HCT116 (cell line): ENCODE results near the gene HCN2. TPM values are rescaled to one million over a fixed set of nuclear protein-coding genes. Genes with fewer than 3 reads are reported as not detected.

Experiments
- ATAC-seq: fragments of 200-7000 bp; cut with Tn5 transposase; 2 replicates; pipeline ENCODE4 v1.9.1; 2020; ENCODE audit warnings: mild to moderate bottlenecking, moderate library complexity
- BruUV-seq: library from RNA; stranded (reverse); fragments of 400-500 nt; replicated peaks from 2 replicates; lab custom pipeline; 2021; lab: Mats Ljungman, UMichigan
- CTCF ChIA-PET: fragments of 300-600 bp; sonication (Branson Sonifier 250); formaldehyde crosslinking; loops from one replicate; lab custom pipeline; 2021; ENCODE audit warnings: antibody characterized with exemption; lab: Charles Lee
- POLR2A ChIA-PET: fragments of 300-600, 350-600 bp; sonication (Branson Sonifier 250); formaldehyde crosslinking; loops from one replicate; lab custom pipeline; 2021; ENCODE audit warnings: antibody characterized with exemption; lab: Charles Lee
- RAD21 ChIA-PET, 2 experiments: fragments of 300-600 bp; sonication (Branson Sonifier 250); formaldehyde crosslinking; loops; one replicate each; lab custom pipeline; 2023; ENCODE audit warnings: low total read pairs in 2 of 2; ENCODE audit not compliant: uncharacterized antibody in 2 of 2, unreplicated experiment in 2 of 2, low non-redundant PET in 1 of 2; lab: Charles Lee
- DNase-seq: peaks from one replicate; pipeline ENCODE4 v3.0.0-alpha.2; 2010; ENCODE audit warnings: low read depth, low spot score
- H2AFZ ChIP-seq: fragments of 200-600 bp; shearing (Covaris generic), sonication (generic); 2 replicates; pipeline ENCODE4 v1.6.1; 2017; ENCODE audit warnings: low read depth, mixed run types, mixed read lengths, antibody characterized with exemption, low read length; ENCODE audit not compliant: poor library complexity, severe bottlenecking
- H3K27ac ChIP-seq: 2 replicates; pipeline ENCODE4 v1.5.1; 2012; ENCODE audit warnings: low read depth, low read length
- H3K27me3 ChIP-seq: fragments of 200-600 bp; sonication (generic); 2 replicates; pipeline ENCODE4 v1.6.1; 2016; ENCODE audit warnings: mixed run types, low read length, mixed read lengths; ENCODE audit not compliant: insufficient read depth
- H3K36me3 ChIP-seq, 2 experiments: fragments of 200-500 bp in 1 of 2; fragments of 200-600 bp in 1 of 2; sonication (Bioruptor generic) in 1 of 2; sonication (generic) in 1 of 2; 2 replicates each; pipeline versions ENCODE4 v1.5.1 to v1.6.1; 2014 to 2016; ENCODE audit warnings: low read length in 2 of 2, inconsistent platforms in 1 of 2, mixed read lengths in 1 of 2, mixed run types in 1 of 2; ENCODE audit not compliant: insufficient read depth in 2 of 2, control insufficient read depth in 1 of 2
- H3K4me1 ChIP-seq, 2 experiments: fragments of 200-600 bp in 1 of 2; sonication (generic) in 1 of 2; 2 replicates each; pipeline versions ENCODE4 v1.5.1 to v1.6.1; 2012 to 2017; ENCODE audit warnings: low read length in 2 of 2, inconsistent platforms in 1 of 2, mild to moderate bottlenecking in 1 of 2, mixed read lengths in 1 of 2, mixed run types in 1 of 2, moderate library complexity in 1 of 2; ENCODE audit not compliant: insufficient read depth in 2 of 2, control insufficient read depth in 1 of 2
- H3K4me2 ChIP-seq: fragments of 200-600 bp; sonication (generic); 2 replicates; pipeline ENCODE4 v1.6.1; 2017; ENCODE audit warnings: mixed run types, low read length, mixed read lengths
- H3K4me3 ChIP-seq, 2 experiments: fragments of 200-600 bp in 1 of 2; sonication (generic) in 1 of 2; replicated peaks in 1 of 2; 2 replicates each; pipeline ENCODE4 v1.5.1; 2011 to 2016; ENCODE audit warnings: low read length in 2 of 2, control low read depth in 1 of 2, low read depth in 1 of 2, mild to moderate bottlenecking in 1 of 2, mixed read lengths in 1 of 2, mixed run types in 1 of 2
- H3K79me2 ChIP-seq: fragments of 200-600 bp; sonication (generic); 2 replicates; pipeline ENCODE4 v1.6.1; 2017; ENCODE audit warnings: mild to moderate bottlenecking, mixed run types, low read length, moderate library complexity, mixed read lengths; ENCODE audit not compliant: insufficient read depth
- H3K9ac ChIP-seq: fragments of 200-600 bp; sonication (generic); 2 replicates; pipeline ENCODE4 v1.6.1; 2016; ENCODE audit warnings: low read length, mixed read lengths
- H3K9me2 ChIP-seq: fragments of 200-600 bp; sonication (generic), shearing (Covaris generic); 2 replicates; pipeline ENCODE4 v1.6.1; 2017; ENCODE audit warnings: mixed run types, mild to moderate bottlenecking, moderate library complexity; ENCODE audit not compliant: insufficient read depth
- H3K9me3 ChIP-seq, 2 experiments: fragments of 200-500 bp in 1 of 2; fragments of 200-600 bp in 1 of 2; sonication (Bioruptor generic) in 1 of 2; sonication (generic) in 1 of 2; 2 replicates each; pipeline ENCODE4 v1.6.1; 2014 to 2017; ENCODE audit warnings: low read length in 2 of 2, mixed read lengths in 2 of 2, inconsistent platforms in 1 of 2, low read depth in 1 of 2, mild to moderate bottlenecking in 1 of 2, mixed run types in 1 of 2, moderate library complexity in 1 of 2; ENCODE audit not compliant: control insufficient read depth in 1 of 2, insufficient read depth in 1 of 2
- H4K20me1 ChIP-seq: fragments of 200-600 bp; sonication (generic), shearing (Covaris generic); 2 replicates; pipeline ENCODE4 v1.6.1; 2017; ENCODE audit warnings: mixed run types, mild to moderate bottlenecking, moderate library complexity; ENCODE audit not compliant: insufficient read depth
- EGR1 ChIP-seq: IDR thresholded peaks from 2 replicates; pipeline ENCODE4 v1.6.1; 2012; ENCODE audit warnings: low read depth
- ELF1 ChIP-seq: IDR thresholded peaks from 2 replicates; pipeline ENCODE4 v1.6.1; 2012; ENCODE audit warnings: low read depth, borderline replicate concordance
- EZH2 ChIP-seq: fragments of 200-600 bp; sonication (generic); IDR thresholded peaks from 2 replicates; pipeline ENCODE4 v1.6.1; 2017; ENCODE audit warnings: antibody characterized with exemption, mixed run types
- EZH2phosphoT487 ChIP-seq: fragments of 200-600 bp; IDR thresholded peaks from 2 replicates; pipeline ENCODE4 v1.6.1; 2018; ENCODE audit warnings: antibody characterized with exemption, borderline replicate concordance
- FOSL1 ChIP-seq: IDR thresholded peaks from 2 replicates; pipeline ENCODE4 v1.6.1; 2012; ENCODE audit warnings: low read depth
- JUND ChIP-seq: IDR thresholded peaks from 2 replicates; pipeline ENCODE4 v1.6.1; 2012
- POLR2A ChIP-seq: IDR thresholded peaks from 2 replicates; pipeline ENCODE4 v1.7.0; 2011; ENCODE audit warnings: borderline replicate concordance; ENCODE audit not compliant: insufficient read depth, insufficient read length; ENCODE audit errors: extremely low read depth
- POLR2AphosphoS5 ChIP-seq: IDR thresholded peaks from 2 replicates; pipeline ENCODE4 v1.6.1; 2011; ENCODE audit warnings: mild to moderate bottlenecking, low read depth, low read length, moderate library complexity
- RAD21 ChIP-seq: IDR thresholded peaks from 2 replicates; pipeline ENCODE4 v1.6.1; 2012; ENCODE audit warnings: low read depth, mild to moderate bottlenecking
- SIN3A ChIP-seq: IDR thresholded peaks from 2 replicates; pipeline ENCODE4 v1.6.1; 2012; ENCODE audit warnings: low read depth
- SP1 ChIP-seq: IDR thresholded peaks from 2 replicates; pipeline ENCODE4 v1.6.1; 2012; ENCODE audit warnings: low read depth
- SRF ChIP-seq: IDR thresholded peaks from 2 replicates; pipeline ENCODE4 v1.6.1; 2012; ENCODE audit warnings: low read depth
- YY1 ChIP-seq: IDR thresholded peaks from 2 replicates; pipeline ENCODE4 v1.6.1; 2011; ENCODE audit warnings: low read length, low read depth, moderate library complexity, mild to moderate bottlenecking; ENCODE audit not compliant: insufficient replicate concordance; ENCODE audit errors: extremely low read depth
- ZBTB33 ChIP-seq: IDR thresholded peaks from 2 replicates; pipeline ENCODE4 v1.6.1; 2011; ENCODE audit warnings: mild to moderate bottlenecking, low read length, moderate library complexity; ENCODE audit not compliant: insufficient replicate concordance; ENCODE audit errors: extremely low read depth
- ZFX ChIP-seq: fragments of 450-650 bp; IDR thresholded peaks from 2 replicates; pipeline ENCODE4 v1.6.1; 2017
- ZNF274 ChIP-seq: fragments of 200-500 bp; sonication (Bioruptor generic); IDR thresholded peaks from 2 replicates; pipeline ENCODE4 v1.6.1; 2014; ENCODE audit warnings: mild to moderate bottlenecking, low read depth, low read length, inconsistent platforms
- intact Hi-C: fragments of 100-400 bp; cut with micrococcal nuclease; formaldehyde crosslinking; loops from 2 replicates; pipeline ENCODE4 v1.10.0; 2022
- total RNA-seq: library from RNA; stranded (reverse); gene quantifications from one replicate; pipeline ENCODE4 v1.2.1, GENCODE V29; 2021; ENCODE audit not compliant: unreplicated experiment
- TF ChIP-seq, protein P1 (sequence below): IDR thresholded peaks from 2 replicates; pipeline ENCODE4 v1.6.1; 2012; ENCODE audit warnings: low read depth
- TF ChIP-seq, protein P2 (sequence below): IDR thresholded peaks from 2 replicates; pipeline ENCODE4 v1.6.1; 2012

The HCN2 gene
- total RNA-seq, 1 experiment from 2014 or later: 2.4 TPM

GRCh38 chr19:540867-541637 is 48.6 kb upstream of the HCN2 start:
- intact Hi-C loops: no loop called here
- POLR2A ChIA-PET: no interaction called here
- no peak for TF ChIP-seq FOSL1
- no peak for TF ChIP-seq EZH2phosphoT487
- TF ChIP-seq ELF1: no peak
- TF ChIP-seq POLR2A: no peak
- TF ChIP-seq EGR1: no peak
- no peak for TF ChIP-seq SRF
- TF ChIP-seq ZNF274: no peak
- TF ChIP-seq EZH2: no peak
- TF ChIP-seq ZBTB33: no peak
- TF ChIP-seq JUND: no peak
- TF ChIP-seq YY1: no peak
- TF ChIP-seq, protein P1, sequence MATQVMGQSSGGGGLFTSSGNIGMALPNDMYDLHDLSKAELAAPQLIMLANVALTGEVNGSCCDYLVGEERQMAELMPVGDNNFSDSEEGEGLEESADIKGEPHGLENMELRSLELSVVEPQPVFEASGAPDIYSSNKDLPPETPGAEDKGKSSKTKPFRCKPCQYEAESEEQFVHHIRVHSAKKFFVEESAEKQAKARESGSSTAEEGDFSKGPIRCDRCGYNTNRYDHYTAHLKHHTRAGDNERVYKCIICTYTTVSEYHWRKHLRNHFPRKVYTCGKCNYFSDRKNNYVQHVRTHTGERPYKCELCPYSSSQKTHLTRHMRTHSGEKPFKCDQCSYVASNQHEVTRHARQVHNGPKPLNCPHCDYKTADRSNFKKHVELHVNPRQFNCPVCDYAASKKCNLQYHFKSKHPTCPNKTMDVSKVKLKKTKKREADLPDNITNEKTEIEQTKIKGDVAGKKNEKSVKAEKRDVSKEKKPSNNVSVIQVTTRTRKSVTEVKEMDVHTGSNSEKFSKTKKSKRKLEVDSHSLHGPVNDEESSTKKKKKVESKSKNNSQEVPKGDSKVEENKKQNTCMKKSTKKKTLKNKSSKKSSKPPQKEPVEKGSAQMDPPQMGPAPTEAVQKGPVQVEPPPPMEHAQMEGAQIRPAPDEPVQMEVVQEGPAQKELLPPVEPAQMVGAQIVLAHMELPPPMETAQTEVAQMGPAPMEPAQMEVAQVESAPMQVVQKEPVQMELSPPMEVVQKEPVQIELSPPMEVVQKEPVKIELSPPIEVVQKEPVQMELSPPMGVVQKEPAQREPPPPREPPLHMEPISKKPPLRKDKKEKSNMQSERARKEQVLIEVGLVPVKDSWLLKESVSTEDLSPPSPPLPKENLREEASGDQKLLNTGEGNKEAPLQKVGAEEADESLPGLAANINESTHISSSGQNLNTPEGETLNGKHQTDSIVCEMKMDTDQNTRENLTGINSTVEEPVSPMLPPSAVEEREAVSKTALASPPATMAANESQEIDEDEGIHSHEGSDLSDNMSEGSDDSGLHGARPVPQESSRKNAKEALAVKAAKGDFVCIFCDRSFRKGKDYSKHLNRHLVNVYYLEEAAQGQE: no peak
- TF ChIP-seq SP1: no peak
- no peak for TF ChIP-seq POLR2AphosphoS5
- no peak for TF ChIP-seq RAD21
- TF ChIP-seq ZFX: no peak
- TF ChIP-seq SIN3A: no peak
- TF ChIP-seq, protein P2, sequence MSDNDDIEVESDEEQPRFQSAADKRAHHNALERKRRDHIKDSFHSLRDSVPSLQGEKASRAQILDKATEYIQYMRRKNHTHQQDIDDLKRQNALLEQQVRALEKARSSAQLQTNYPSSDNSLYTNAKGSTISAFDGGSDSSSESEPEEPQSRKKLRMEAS: no peak
- no peak overlapping the region for H3K4me2 ChIP-seq
- no peak overlapping the region for H2AFZ ChIP-seq
- RAD21 ChIA-PET: no interaction called here
- no peaks in the 10 kb centered on the region for H3K9me3 ChIP-seq
- BruUV-seq: no TSS peak
- H3K9ac ChIP-seq: no peak overlapping the region
- ATAC-seq (no peak), DNase-seq (no peak)
- no peak overlapping the region for H3K4me3 ChIP-seq
- 0 out of 4 replicates have a peak, but pooled peaks cover 0 to under 1% of the 10 kb centered on the region in 2 experiments for H3K4me1 ChIP-seq
- H3K27me3 ChIP-seq: no peaks in the 10 kb centered on the region
- H3K27ac ChIP-seq: no peak overlapping the region
- H3K9me2 ChIP-seq: no peaks in the 10 kb centered on the region
- H3K36me3 ChIP-seq: peaks cover 19 to 23% of the 10 kb centered on the region in 2 experiments; a peak in 3 of 4 replicates
- CTCF ChIA-PET: no interaction called here
- H3K79me2 ChIP-seq: peaks cover 12% of the 10 kb centered on the region
- H4K20me1 ChIP-seq: no peaks in the 10 kb centered on the region
